ENCODE data around the gene TMEM80. TPM values are rescaled to one million over a fixed set of nuclear protein-coding genes. Genes with fewer than 3 reads are reported as not detected.
A peak's percentile ranks its signal among the peaks of the same experiment; 100 is the strongest.

The TMEM80 gene
- polyA plus RNA-seq, 4 donors: 11.9 to 35.4 (median 21.2) TPM

DNA sequence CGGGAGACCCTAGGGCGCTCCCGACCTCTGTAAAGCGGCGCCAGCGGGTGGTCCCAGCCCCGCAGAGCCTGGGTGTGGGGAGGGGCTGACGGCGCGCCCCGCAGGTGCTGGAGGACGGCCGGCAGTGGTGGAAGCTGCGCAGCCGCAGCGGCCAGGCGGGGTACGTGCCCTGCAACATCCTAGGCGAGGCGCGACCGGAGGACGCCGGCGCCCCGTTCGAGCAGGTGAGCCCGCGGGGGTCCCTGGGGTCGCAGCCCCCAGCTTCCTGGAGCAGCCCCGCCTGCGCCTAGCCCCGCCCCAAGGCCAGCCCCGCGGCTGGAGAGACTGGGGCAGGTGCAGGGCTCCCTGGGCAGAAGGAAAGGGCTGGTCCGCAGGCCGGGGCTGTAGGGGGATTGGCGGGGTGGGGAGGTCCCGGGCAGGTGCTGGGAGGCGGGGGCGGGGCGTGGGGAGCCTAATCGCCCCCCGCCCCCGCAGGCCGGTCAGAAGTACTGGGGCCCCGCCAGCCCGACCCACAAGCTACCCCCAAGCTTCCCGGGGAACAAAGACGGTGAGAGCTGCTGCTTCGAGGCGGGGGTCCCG, 30.1 kb downstream of the TMEM80 start:
- peaks cover 0 to 29% (median 0%) of the 10 kb centered on the region in 3 donors for H3K27me3 ChIP-seq (ENCODE audit: control insufficient read depth in 3 of 3, insufficient read depth in 3 of 3, low read length in 3 of 3)
- H3K4me1 ChIP-seq (ENCODE audit: control insufficient read depth in 3 of 3, insufficient read depth in 2 of 3, low read depth in 1 of 3, low read length in 2 of 3): peaks cover 7 to 63% (median 15%) of the 10 kb centered on the region in 3 donors
- no peaks in the 10 kb centered on the region for H3K9me3 ChIP-seq (ENCODE audit: control insufficient read depth in 2 of 2, insufficient read depth in 1 of 2, low read depth in 1 of 2, low read length in 1 of 2)
- FAIRE-seq (no peak), DNase-seq (peak in 1 of 2 donors; percentile 45)
- WGBS, 3 donors: 4 to 9% (median 6%) methylated on average over 21 to 53 of the region's 53 CpGs
- peak overlapping the region; percentile 22 to 79 (median 28) for H3K27ac ChIP-seq (ENCODE audit: low read depth in 1 of 3, low read length in 2 of 3)
- H3K4me3 ChIP-seq (ENCODE audit: low read depth in 1 of 3, low read length in 3 of 3): peak overlapping the region in 1 of 3 donors; percentile 21
- peaks cover 2 to 68% (median 18%) of the 10 kb centered on the region in 3 donors for H3K36me3 ChIP-seq (ENCODE audit: control insufficient read depth in 3 of 3, insufficient read depth in 2 of 3, low read depth in 1 of 3, low read length in 3 of 3)

DNA sequence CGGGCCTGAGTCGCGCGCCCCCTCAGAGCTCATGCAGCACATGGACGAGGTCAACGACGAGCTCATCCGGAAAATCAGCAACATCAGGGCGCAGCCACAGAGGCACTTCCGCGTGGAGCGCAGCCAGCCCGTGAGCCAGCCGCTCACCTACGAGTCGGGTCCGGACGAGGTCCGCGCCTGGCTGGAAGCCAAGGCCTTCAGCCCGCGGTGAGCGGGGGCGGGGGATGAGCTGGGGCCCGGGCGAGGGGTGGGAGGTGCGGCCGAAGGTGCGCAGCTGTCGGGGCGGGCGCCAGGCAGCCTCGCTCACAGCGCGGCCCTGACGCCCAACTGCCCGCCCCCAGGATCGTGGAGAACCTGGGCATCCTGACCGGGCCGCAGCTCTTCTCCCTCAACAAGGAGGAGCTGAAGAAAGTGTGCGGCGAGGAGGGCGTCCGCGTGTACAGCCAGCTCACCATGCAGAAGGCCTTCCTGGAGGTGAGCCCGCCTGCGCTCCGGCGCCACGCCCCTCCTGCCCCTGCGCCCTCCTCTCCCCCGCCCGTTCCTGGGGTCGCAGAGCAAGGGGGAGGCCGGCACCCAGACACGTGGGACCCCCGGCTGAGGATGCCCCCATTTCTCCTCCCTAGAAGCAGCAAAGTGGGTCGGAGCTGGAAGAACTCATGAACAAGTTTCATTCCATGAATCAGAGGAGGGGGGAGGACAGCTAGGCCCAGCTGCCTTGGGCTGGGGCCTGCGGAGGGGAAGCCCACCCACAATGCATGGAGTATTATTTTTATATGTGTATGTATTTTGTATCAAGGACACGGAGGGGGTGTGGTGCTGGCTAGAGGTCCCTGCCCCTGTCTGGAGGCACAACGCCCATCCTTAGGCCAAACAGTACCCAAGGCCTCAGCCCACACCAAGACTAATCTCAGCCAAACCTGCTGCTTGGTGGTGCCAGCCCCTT, 30.9 kb downstream of the TMEM80 start:
- FAIRE-seq (no peak), DNase-seq (peak; percentile 88 to 94)
- peaks cover 2 to 55% (median 7%) of the 10 kb centered on the region in 3 donors for H3K4me1 ChIP-seq (ENCODE audit: control insufficient read depth in 3 of 3, insufficient read depth in 2 of 3, low read depth in 1 of 3, low read length in 2 of 3)
- no peaks in the 10 kb centered on the region for H3K9me3 ChIP-seq (ENCODE audit: control insufficient read depth in 2 of 2, insufficient read depth in 1 of 2, low read depth in 1 of 2, low read length in 1 of 2)
- peaks cover 2 to 60% (median 13%) of the 10 kb centered on the region in 3 donors for H3K36me3 ChIP-seq (ENCODE audit: control insufficient read depth in 3 of 3, insufficient read depth in 2 of 3, low read depth in 1 of 3, low read length in 3 of 3)
- 5 to 11% (median 8%) methylated on average over 53 to 61 of the region's 61 CpGs for WGBS, 3 donors
- H3K27me3 ChIP-seq (ENCODE audit: control insufficient read depth in 3 of 3, insufficient read depth in 3 of 3, low read length in 3 of 3): peaks cover 0 to 22% (median 0%) of the 10 kb centered on the region in 3 donors
- peak overlapping the region in 1 of 3 donors; percentile 21 for H3K4me3 ChIP-seq (ENCODE audit: low read depth in 1 of 3, low read length in 3 of 3)
- peak overlapping the region; percentile 43 to 79 (median 56) for H3K27ac ChIP-seq (ENCODE audit: low read depth in 1 of 3, low read length in 2 of 3)

DNA sequence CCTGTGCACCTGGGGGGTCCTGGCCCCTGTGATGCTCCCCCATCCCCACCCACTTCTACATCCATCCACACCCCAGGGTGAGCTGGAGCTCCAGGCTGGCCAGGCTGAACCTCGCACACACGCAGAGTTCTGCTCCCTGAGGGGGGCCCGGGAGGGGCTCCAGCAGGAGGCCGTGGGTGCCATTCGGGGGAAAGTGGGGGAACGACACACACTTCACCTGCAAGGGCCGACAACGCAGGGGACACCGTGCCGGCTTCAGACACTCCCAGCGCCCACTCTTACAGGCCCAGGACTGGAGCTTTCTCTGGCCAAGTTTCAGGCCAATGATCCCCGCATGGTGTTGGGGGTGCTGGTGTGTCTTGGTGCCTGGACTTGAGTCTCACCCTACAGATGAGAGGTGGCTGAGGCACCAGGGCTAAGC, 31.7 kb downstream of the TMEM80 start:
- peak overlapping the region; percentile 45 to 79 (median 56) for H3K27ac ChIP-seq (ENCODE audit: low read depth in 1 of 3, low read length in 2 of 3)

DNA sequence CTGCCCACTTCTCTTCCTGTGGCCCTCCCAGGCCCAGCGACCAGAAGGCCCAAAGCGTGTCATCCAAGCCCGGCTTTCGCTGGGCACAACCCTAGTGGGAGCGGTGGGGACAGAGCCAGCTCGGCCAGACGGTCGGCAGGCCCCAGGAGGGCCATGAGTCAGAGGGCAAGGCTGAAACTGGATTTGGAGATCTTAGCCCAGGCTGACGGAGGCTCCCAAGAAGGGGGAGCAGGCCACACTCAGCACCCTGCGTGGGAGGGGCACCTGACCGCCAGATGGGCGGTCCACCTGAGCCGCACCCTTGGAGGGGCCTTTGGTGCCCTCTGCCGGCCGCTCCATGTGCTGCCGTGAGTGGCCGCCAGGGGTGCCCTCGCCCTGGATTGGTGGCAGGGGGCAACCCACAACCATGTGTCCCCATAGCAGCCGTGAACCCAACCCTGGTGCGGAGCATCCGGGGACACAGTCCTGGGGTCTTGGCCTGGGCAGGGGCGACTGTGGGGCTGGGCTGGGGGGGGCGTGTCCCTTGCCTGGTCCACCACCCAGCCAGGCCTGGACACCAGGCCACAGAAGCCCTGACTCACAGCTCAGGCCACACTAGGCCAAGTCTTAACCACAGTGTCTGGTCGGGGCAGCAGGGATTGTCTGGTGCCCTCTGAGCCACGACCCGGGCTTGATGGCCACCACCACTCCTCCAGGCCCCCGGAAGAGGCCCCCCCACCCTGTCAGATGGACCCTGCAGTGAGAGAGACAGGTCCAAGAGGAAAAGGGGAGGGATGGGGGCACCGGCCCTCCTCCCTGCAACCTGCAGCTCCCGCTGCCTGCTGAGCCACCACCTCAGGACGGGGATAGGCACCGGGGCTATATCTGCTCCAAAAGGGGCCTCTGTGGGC, 32.5 kb downstream of the TMEM80 start:
- DNase-seq (peak; percentile 83 to 91), FAIRE-seq (no peak)
- Histone ChIP-seq H3K27me3 (ENCODE audit: control insufficient read depth in 3 of 3, insufficient read depth in 3 of 3, low read length in 3 of 3) (peaks cover 0 to 15% (median 0%) of the 10 kb centered on the region in 3 donors), H3K27ac (ENCODE audit: low read depth in 1 of 3, low read length in 2 of 3) (peak overlapping the region in 2 of 3 donors; percentile 45 to 79), H3K4me1 (ENCODE audit: control insufficient read depth in 3 of 3, insufficient read depth in 2 of 3, low read depth in 1 of 3, low read length in 2 of 3) (peaks cover 0 to 45% (median 3%) of the 10 kb centered on the region in 3 donors), H3K9me3 (ENCODE audit: control insufficient read depth in 2 of 2, insufficient read depth in 1 of 2, low read depth in 1 of 2, low read length in 1 of 2) (no peaks in the 10 kb centered on the region), H3K4me3 (ENCODE audit: low read depth in 1 of 3, low read length in 3 of 3) (no peak overlapping the region), H3K36me3 (ENCODE audit: control insufficient read depth in 3 of 3, insufficient read depth in 2 of 3, low read depth in 1 of 3, low read length in 3 of 3) (peaks cover 2 to 46% (median 13%) of the 10 kb centered on the region in 3 donors)
- 25 to 33% (median 27%) methylated on average over 28 to 31 of the region's 31 CpGs for WGBS, 3 donors

More for the DNA sequence above, 31.7 kb downstream of the TMEM80 start:
- DNase-seq: no peak
- 82 to 89% (median 83%) methylated on average over 12 of the region's 12 CpGs for WGBS, 3 donors
- Histone ChIP-seq H3K27me3 (ENCODE audit: control insufficient read depth in 3 of 3, insufficient read depth in 3 of 3, low read length in 3 of 3) (peaks cover 0 to 16% (median 0%) of the 10 kb centered on the region in 3 donors), H3K9me3 (ENCODE audit: control insufficient read depth in 2 of 2, insufficient read depth in 1 of 2, low read depth in 1 of 2, low read length in 1 of 2) (no peaks in the 10 kb centered on the region), H3K4me3 (ENCODE audit: low read depth in 1 of 3, low read length in 3 of 3) (no peak overlapping the region), H3K36me3 (ENCODE audit: control insufficient read depth in 3 of 3, insufficient read depth in 2 of 3, low read depth in 1 of 3, low read length in 3 of 3) (peaks cover 2 to 52% (median 13%) of the 10 kb centered on the region in 3 donors), H3K4me1 (ENCODE audit: control insufficient read depth in 3 of 3, insufficient read depth in 2 of 3, low read depth in 1 of 3, low read length in 2 of 3) (peaks cover 0 to 47% (median 3%) of the 10 kb centered on the region in 3 donors)
- no peak for FAIRE-seq

DNA sequence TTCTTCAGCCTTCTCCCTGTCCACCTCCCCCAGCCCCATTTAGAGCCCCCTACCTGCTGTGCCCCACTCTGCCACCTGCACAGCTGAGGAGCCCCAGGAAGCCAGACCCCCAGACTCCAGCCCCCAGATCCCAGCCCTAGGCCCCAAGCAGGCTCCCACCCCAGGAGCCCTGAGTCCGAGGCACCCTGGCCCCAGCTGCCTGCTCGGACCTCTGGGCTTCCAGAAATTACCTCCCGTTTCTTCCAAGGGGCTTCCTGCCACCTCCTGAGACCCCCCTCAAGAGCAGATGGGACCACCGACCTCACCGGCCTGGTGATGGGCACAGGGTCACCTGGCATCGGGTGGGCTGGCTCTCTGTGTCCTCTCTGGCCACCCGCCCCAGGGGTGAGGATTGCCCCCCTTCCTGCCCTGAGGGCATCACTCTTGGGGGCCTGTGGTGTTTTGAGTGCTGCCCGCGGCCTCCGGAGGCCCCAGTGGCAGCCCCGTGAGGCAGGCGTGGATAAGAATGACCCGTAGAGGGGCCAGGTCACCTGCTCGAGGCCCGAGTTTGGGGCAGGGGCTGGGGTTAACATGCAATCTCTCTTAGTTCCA, 33.4 kb downstream of the TMEM80 start:
- Histone ChIP-seq H3K9me3 (ENCODE audit: control insufficient read depth in 2 of 2, insufficient read depth in 1 of 2, low read depth in 1 of 2, low read length in 1 of 2) (no peaks in the 10 kb centered on the region), H3K27me3 (ENCODE audit: control insufficient read depth in 3 of 3, insufficient read depth in 3 of 3, low read length in 3 of 3) (peaks cover 0 to 13% (median 0%) of the 10 kb centered on the region in 3 donors), H3K4me3 (ENCODE audit: low read depth in 1 of 3, low read length in 3 of 3) (no peak overlapping the region), H3K27ac (ENCODE audit: low read depth in 1 of 3, low read length in 2 of 3) (no peak overlapping the region), H3K4me1 (ENCODE audit: control insufficient read depth in 3 of 3, insufficient read depth in 2 of 3, low read depth in 1 of 3, low read length in 2 of 3) (peaks cover 0 to 42% (median 3%) of the 10 kb centered on the region in 3 donors), H3K36me3 (ENCODE audit: control insufficient read depth in 3 of 3, insufficient read depth in 2 of 3, low read depth in 1 of 3, low read length in 3 of 3) (peaks cover 0 to 38% (median 7%) of the 10 kb centered on the region in 3 donors)
- no peak for FAIRE-seq
- peak in 1 of 2 donors; percentile 13 for DNase-seq
- 31 to 67% (median 46%) methylated on average over 15 of the region's 15 CpGs for WGBS, 3 donors

DNA sequence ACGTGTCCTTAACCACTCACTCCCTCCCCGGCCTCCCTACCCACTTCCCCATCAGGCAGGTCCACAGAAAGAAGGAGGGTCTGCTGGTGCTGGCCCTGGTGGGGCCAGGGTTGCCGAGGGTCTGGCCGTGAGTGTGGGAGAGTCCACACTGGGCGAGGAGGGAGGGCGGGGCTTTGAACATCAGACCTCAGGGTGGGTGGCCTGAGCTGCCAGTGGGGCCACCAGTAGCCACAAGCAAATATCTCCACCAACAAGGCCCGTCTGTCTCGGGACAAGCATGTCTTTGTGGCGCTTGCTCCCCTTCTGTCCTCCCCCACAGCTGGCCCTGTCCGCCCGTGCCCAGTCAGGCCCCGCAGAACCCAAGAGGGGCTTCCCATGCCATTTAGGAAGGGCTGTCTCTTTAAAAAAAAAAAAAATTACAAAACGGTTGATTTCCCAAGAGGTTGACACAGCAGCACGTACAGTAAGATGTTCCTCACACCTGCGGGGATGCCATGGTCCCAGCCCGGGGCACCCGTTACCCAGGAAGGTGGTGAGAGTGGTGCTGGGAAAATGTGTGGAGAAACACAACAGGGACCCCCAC, 34.0 kb downstream of the TMEM80 start:
- Histone ChIP-seq H3K4me3 (ENCODE audit: low read depth in 1 of 3, low read length in 3 of 3) (no peak overlapping the region), H3K36me3 (ENCODE audit: control insufficient read depth in 3 of 3, insufficient read depth in 2 of 3, low read depth in 1 of 3, low read length in 3 of 3) (peaks cover 0 to 32% (median 6%) of the 10 kb centered on the region in 3 donors), H3K27me3 (ENCODE audit: control insufficient read depth in 3 of 3, insufficient read depth in 3 of 3, low read length in 3 of 3) (peaks cover 0 to 10% (median 0%) of the 10 kb centered on the region in 3 donors), H3K4me1 (ENCODE audit: control insufficient read depth in 3 of 3, insufficient read depth in 2 of 3, low read depth in 1 of 3, low read length in 2 of 3) (peaks cover 0 to 36% (median 3%) of the 10 kb centered on the region in 3 donors), H3K9me3 (ENCODE audit: control insufficient read depth in 2 of 2, insufficient read depth in 1 of 2, low read depth in 1 of 2, low read length in 1 of 2) (no peaks in the 10 kb centered on the region), H3K27ac (ENCODE audit: low read depth in 1 of 3, low read length in 2 of 3) (no peak overlapping the region)
- 11 to 44% (median 27%) methylated on average over 17 of the region's 17 CpGs for WGBS, 3 donors
- DNase-seq (peak in 1 of 2 donors; percentile 24), FAIRE-seq (no peak)

DNA sequence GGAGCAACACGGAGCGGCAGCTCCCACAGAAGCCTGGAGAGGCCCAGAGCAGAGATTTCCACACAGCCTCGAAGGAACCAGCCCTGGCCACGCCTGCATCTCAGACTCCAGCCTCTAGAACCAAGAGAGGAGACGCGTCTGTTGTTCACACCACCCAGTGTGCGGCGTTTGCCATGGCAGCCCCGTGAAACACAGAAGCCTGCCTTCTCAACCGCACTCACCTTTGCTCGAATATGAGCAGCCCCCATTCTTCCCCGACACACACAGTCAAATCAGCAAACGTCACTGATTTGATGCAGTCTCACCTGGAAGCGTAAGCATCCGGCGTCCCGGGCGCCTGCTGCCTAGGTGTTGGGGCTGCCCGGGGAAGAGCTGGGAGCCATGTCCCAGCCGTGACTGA, 37.5 kb downstream of the TMEM80 start:
- Histone ChIP-seq H3K27ac (ENCODE audit: low read depth in 1 of 3, low read length in 2 of 3) (no peak overlapping the region), H3K36me3 (ENCODE audit: control insufficient read depth in 3 of 3, insufficient read depth in 2 of 3, low read depth in 1 of 3, low read length in 3 of 3) (peaks cover 0 to 5% (median 0%) of the 10 kb centered on the region in 3 donors), H3K27me3 (ENCODE audit: control insufficient read depth in 3 of 3, insufficient read depth in 3 of 3, low read length in 3 of 3) (peaks cover 0 to 6% (median 0%) of the 10 kb centered on the region in 3 donors), H3K4me1 (ENCODE audit: control insufficient read depth in 3 of 3, insufficient read depth in 2 of 3, low read depth in 1 of 3, low read length in 2 of 3) (peaks cover 0 to 17% (median 0%) of the 10 kb centered on the region in 3 donors), H3K4me3 (ENCODE audit: low read depth in 1 of 3, low read length in 3 of 3) (no peak overlapping the region), H3K9me3 (ENCODE audit: control insufficient read depth in 2 of 2, insufficient read depth in 1 of 2, low read depth in 1 of 2, low read length in 1 of 2) (no peaks in the 10 kb centered on the region)
- 73 to 80% (median 74%) methylated on average over 20 of the region's 20 CpGs for WGBS, 3 donors
- DNase-seq (no peak), FAIRE-seq (no peak)

Data from small intestine (tissue), 7 donors.